GM12878 (cell line): ENCODE measurements around the gene GAK. TPM values are rescaled to one million over a fixed set of nuclear protein-coding genes. Genes with fewer than 3 reads are reported as not detected.

Experiments used
- ATAC-seq: fragments of 200-7000 bp; cut with Tn5 transposase; 3 replicates; pipeline ENCODE4 v1.9.1; 2020; ENCODE audit warnings: mild to moderate bottlenecking, moderate library complexity
- BruUV-seq: library from RNA; stranded (reverse); fragments of 400-500 nt; replicated peaks from 2 replicates; lab custom pipeline; 2021; lab: Mats Ljungman, UMichigan
- CTCF ChIA-PET: fragments of 300-600 bp; sonication (Branson Sonifier 250); formaldehyde crosslinking; extraction: SDS; loops from one replicate; lab custom pipeline; 2021; ENCODE audit warnings: inconsistent platforms; lab: Yijun Ruan, JAX
- POLR2A ChIA-PET: fragments of 350-600 bp; formaldehyde crosslinking; extraction: SDS; loops from one replicate; lab custom pipeline; 2021; ENCODE audit warnings: inconsistent platforms; lab: Charles Lee
- RAD21 ChIA-PET: fragments of 300-600 bp; sonication (Branson Sonifier 250); formaldehyde crosslinking; loops from one replicate; lab custom pipeline; 2023; ENCODE audit warnings: antibody characterized with exemption; ENCODE audit not compliant: unreplicated experiment; lab: Charles Lee
- SMC1A ChIA-PET: fragments of 300-600 bp; sonication (Branson Sonifier 250); formaldehyde crosslinking; loops from one replicate; lab custom pipeline; 2023; ENCODE audit not compliant: unreplicated experiment, uncharacterized antibody; lab: Charles Lee
- DNase-seq: peaks from one replicate; pipeline ENCODE4 v3.0.0-alpha.2; 2011; ENCODE audit warnings: low read depth, low spot score
- FAIRE-seq: peaks from 3 replicates; lab custom pipeline; 2011; peaks lifted over from hg19 to GRCh38; lab: Jason Lieb, UNC
- H2AFZ ChIP-seq: 2 replicates; pipeline ENCODE4 v1.6.0; 2011; ENCODE audit warnings: low read depth, low read length, control low read depth; ENCODE audit not compliant: control insufficient read depth
- H3K27ac ChIP-seq: 2 replicates; pipeline ENCODE4 v1.5.1; 2011; ENCODE audit warnings: control low read depth; ENCODE audit not compliant: control insufficient read depth, insufficient read depth
- H3K27me3 ChIP-seq, 2 experiments: replicated peaks in 1 of 2; 2 replicates each; pipeline versions ENCODE4 v1.6.0 to v1.6.1; 2011; ENCODE audit warnings: low read length in 1 of 2; ENCODE audit not compliant: control insufficient read depth in 2 of 2, insufficient read depth in 2 of 2
- H3K36me3 ChIP-seq, 2 experiments: 2 replicates each; pipeline ENCODE4 v1.5.1; 2011; ENCODE audit warnings: low read length in 1 of 2; ENCODE audit not compliant: control insufficient read depth in 2 of 2, insufficient read depth in 2 of 2
- H3K4me1 ChIP-seq: 2 replicates; pipeline ENCODE4 v1.6.1; 2011; ENCODE audit warnings: mild to moderate bottlenecking, low read length, moderate library complexity, mixed read lengths; ENCODE audit not compliant: control insufficient read depth, insufficient read depth
- H3K4me2 ChIP-seq: 2 replicates; pipeline ENCODE4 v1.6.0; 2011; ENCODE audit warnings: control low read depth; ENCODE audit not compliant: control insufficient read depth, insufficient read depth
- H3K4me3 ChIP-seq: fragments of 200-600 bp; sonication (generic); 2 replicates; pipeline ENCODE4 v1.5.1; 2016
- H3K79me2 ChIP-seq: 2 replicates; pipeline ENCODE4 v1.6.0; 2011; ENCODE audit warnings: low read length; ENCODE audit not compliant: control insufficient read depth, insufficient read depth
- H3K9ac ChIP-seq: 2 replicates; pipeline ENCODE4 v1.8.0; 2011; ENCODE audit warnings: low read length, control low read depth, mixed read lengths; ENCODE audit not compliant: control insufficient read depth, insufficient read depth
- H3K9me3 ChIP-seq: replicated peaks from 3 replicates; pipeline ENCODE4 v1.5.1; 2011; ENCODE audit warnings: mild to moderate bottlenecking, low read length; ENCODE audit not compliant: control insufficient read depth, insufficient read depth
- H4K20me1 ChIP-seq: 2 replicates; pipeline ENCODE4 v1.6.0; 2011; ENCODE audit not compliant: control insufficient read depth, insufficient read depth
- BRCA1 ChIP-seq: IDR thresholded peaks from 2 replicates; pipeline ENCODE4 v1.6.1; 2011; ENCODE audit warnings: low read depth, low read length, improper control_type of control experiment
- CREB1 ChIP-seq: IDR thresholded peaks from 2 replicates; pipeline ENCODE4 v1.6.1; 2012; ENCODE audit warnings: low read depth, mild to moderate bottlenecking, inconsistent platforms
- HDAC2 ChIP-seq: fragments of 200-600 bp; sonication (generic); IDR thresholded peaks from 2 replicates; pipeline ENCODE4 v1.6.1; 2017
- MEF2A ChIP-seq: IDR thresholded peaks from 2 replicates; pipeline ENCODE4 v1.6.1; 2011; ENCODE audit warnings: low read depth, mild to moderate bottlenecking, low read length, moderate library complexity; ENCODE audit not compliant: insufficient read depth
- NRF1 ChIP-seq: conservative IDR thresholded peaks from 2 replicates; pipeline ENCODE4 v1.6.1; 2011; ENCODE audit warnings: mild to moderate bottlenecking, low read depth, low read length, improper control_type of control experiment
- PAX5 ChIP-seq: IDR thresholded peaks from 2 replicates; pipeline ENCODE4 v1.6.1; 2011; ENCODE audit warnings: low read depth, low read length, borderline replicate concordance
- TARDBP ChIP-seq: IDR thresholded peaks from 2 replicates; pipeline ENCODE4 v1.6.1; 2016; ENCODE audit warnings: borderline replicate concordance
- TBL1XR1 ChIP-seq: IDR thresholded peaks from 2 replicates; pipeline ENCODE4 v1.6.1; 2012; ENCODE audit warnings: low read depth, low read length, improper control_type of control experiment
- ZBTB33 ChIP-seq: fragments of 450-650 bp; IDR thresholded peaks from 2 replicates; pipeline ENCODE4 v1.6.1; 2017; ENCODE audit warnings: mild to moderate bottlenecking
- WGBS: methylation state at CpG from one replicate; pipeline ENCODE4 v1.1.6; 2016; ENCODE audit warnings: low lambda C conversion rate; ENCODE audit not compliant: insufficient replicate concordance, insufficient coverage; ENCODE audit errors: missing lambda C conversion rate; 5-methylcytosine and 5-hydroxymethylcytosine counted together
- in situ Hi-C: fragments of 300-500 bp; cut with MboI; formaldehyde crosslinking; loops from 9 replicates; pipeline ENCODE4 v1.14.3; 2018; ENCODE audit warnings: mixed read lengths
- intact Hi-C: fragments of 100-400 bp; cut with micrococcal nuclease; formaldehyde crosslinking; loops from one replicate; pipeline ENCODE4 v1.14.2; 2022; ENCODE audit not compliant: unreplicated experiment
- polyA plus RNA-seq, 11 experiments: library from polyadenylated mRNA; depleted of rRNA in 4 of 11; unstranded in 6 of 11; stranded (reverse) in 5 of 11; fragments of >200 nt; fragmentation: Nextera tagmentation in 4 of 11; fragmentation: Illumina TruSeq in 1 of 11; extraction: Ambion mirVana in 4 of 11; extraction: Trizol in 1 of 11; gene quantifications; 1 replicate in 1 of 11; 2 replicates in 10 of 11; pipeline versions ENCODE4 v1.2.1 to v1.2.3, GENCODE V29; 2011 to 2016; ENCODE audit warnings: inconsistent platforms in 2 of 11, missing spikeins in 2 of 11, low read depth in 1 of 11
- total RNA-seq, 4 experiments: library from RNA; depleted of rRNA in 3 of 4; stranded (reverse); fragments of >200 nt in 3 of 4; fragmentation: Illumina TruSeq in 1 of 4; extraction: Trizol in 1 of 4; gene quantifications; 2 replicates each; pipeline versions ENCODE4 v1.2.1 to v1.2.3, GENCODE V29; 2013 to 2021
- TF ChIP-seq, protein P1 (sequence below): fragments of 450-650 bp; IDR thresholded peaks from 2 replicates; pipeline ENCODE4 v1.6.1; 2018; ENCODE audit warnings: mild to moderate bottlenecking, low read depth, moderate library complexity; ENCODE audit not compliant: partially characterized antibody
- TF ChIP-seq, protein P2 (sequence below): fragments of 450-650 bp; IDR thresholded peaks from 2 replicates; pipeline ENCODE4 v1.6.1; 2017; ENCODE audit warnings: mild to moderate bottlenecking, moderate library complexity
- TF ChIP-seq, protein P3 (sequence below): IDR thresholded peaks from 2 replicates; pipeline ENCODE4 v1.6.1; 2011; ENCODE audit warnings: borderline replicate concordance, low read depth, mild to moderate bottlenecking, moderate library complexity, mixed read lengths, low read length; ENCODE audit not compliant: insufficient read depth; ENCODE audit errors: extremely low read length

GAK gene
- total and polyA plus RNA-seq, 10 of the 15 experiments (the other 5 are each of a cell fraction or from before 2014, with no cell fraction given) = 0.82 to 127 (median 53.8) TPM

- BruUV-seq = no TSS peak
- ChIA-PET RAD21 (no interaction called here), CTCF (no interaction called here), SMC1A (no interaction called here), POLR2A (no interaction called here)
- Histone ChIP-seq H3K4me3 (no peak overlapping the region), H3K4me1 (no peaks in the 10 kb centered on the region), H3K27me3 (no peaks in the 10 kb centered on the region), H4K20me1 (no peaks in the 10 kb centered on the region), H3K4me2 (no peak overlapping the region), H3K9ac (no peak overlapping the region), H3K27ac (no peak overlapping the region), H3K9me3 (no peaks in the 10 kb centered on the region; the same call in 2 of the 3 replicates), H3K36me3 (peaks cover 11 to 51% of the 10 kb centered on the region in 2 experiments), H2AFZ (no peak overlapping the region), H3K79me2 (no peaks in the 10 kb centered on the region; the same call in 1 of the 2 replicates)
- no peak for FAIRE-seq
- no peak for DNase-seq
- intact Hi-C loops (no loop called here), in situ Hi-C loops (no loop called here)
- WGBS = 94% methylated on average over 35 of the region's 35 CpGs
- ATAC-seq = no peak
- TF ChIP-seq BRCA1 (no peak), TARDBP (no peak), NRF1 (no peak), CREB1 (no peak), PAX5 (no peak), TBL1XR1 (no peak), ZBTB33 (no peak), HDAC2 (no peak), MEF2A (no peak)
- TF ChIP-seq, protein P1, sequence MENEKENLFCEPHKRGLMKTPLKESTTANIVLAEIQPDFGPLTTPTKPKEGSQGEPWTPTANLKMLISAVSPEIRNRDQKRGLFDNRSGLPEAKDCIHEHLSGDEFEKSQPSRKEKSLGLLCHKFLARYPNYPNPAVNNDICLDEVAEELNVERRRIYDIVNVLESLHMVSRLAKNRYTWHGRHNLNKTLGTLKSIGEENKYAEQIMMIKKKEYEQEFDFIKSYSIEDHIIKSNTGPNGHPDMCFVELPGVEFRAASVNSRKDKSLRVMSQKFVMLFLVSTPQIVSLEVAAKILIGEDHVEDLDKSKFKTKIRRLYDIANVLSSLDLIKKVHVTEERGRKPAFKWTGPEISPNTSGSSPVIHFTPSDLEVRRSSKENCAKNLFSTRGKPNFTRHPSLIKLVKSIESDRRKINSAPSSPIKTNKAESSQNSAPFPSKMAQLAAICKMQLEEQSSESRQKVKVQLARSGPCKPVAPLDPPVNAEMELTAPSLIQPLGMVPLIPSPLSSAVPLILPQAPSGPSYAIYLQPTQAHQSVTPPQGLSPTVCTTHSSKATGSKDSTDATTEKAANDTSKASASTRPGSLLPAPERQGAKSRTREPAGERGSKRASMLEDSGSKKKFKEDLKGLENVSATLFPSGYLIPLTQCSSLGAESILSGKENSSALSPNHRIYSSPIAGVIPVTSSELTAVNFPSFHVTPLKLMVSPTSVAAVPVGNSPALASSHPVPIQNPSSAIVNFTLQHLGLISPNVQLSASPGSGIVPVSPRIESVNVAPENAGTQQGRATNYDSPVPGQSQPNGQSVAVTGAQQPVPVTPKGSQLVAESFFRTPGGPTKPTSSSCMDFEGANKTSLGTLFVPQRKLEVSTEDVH = no peak
- TF ChIP-seq, protein P2, sequence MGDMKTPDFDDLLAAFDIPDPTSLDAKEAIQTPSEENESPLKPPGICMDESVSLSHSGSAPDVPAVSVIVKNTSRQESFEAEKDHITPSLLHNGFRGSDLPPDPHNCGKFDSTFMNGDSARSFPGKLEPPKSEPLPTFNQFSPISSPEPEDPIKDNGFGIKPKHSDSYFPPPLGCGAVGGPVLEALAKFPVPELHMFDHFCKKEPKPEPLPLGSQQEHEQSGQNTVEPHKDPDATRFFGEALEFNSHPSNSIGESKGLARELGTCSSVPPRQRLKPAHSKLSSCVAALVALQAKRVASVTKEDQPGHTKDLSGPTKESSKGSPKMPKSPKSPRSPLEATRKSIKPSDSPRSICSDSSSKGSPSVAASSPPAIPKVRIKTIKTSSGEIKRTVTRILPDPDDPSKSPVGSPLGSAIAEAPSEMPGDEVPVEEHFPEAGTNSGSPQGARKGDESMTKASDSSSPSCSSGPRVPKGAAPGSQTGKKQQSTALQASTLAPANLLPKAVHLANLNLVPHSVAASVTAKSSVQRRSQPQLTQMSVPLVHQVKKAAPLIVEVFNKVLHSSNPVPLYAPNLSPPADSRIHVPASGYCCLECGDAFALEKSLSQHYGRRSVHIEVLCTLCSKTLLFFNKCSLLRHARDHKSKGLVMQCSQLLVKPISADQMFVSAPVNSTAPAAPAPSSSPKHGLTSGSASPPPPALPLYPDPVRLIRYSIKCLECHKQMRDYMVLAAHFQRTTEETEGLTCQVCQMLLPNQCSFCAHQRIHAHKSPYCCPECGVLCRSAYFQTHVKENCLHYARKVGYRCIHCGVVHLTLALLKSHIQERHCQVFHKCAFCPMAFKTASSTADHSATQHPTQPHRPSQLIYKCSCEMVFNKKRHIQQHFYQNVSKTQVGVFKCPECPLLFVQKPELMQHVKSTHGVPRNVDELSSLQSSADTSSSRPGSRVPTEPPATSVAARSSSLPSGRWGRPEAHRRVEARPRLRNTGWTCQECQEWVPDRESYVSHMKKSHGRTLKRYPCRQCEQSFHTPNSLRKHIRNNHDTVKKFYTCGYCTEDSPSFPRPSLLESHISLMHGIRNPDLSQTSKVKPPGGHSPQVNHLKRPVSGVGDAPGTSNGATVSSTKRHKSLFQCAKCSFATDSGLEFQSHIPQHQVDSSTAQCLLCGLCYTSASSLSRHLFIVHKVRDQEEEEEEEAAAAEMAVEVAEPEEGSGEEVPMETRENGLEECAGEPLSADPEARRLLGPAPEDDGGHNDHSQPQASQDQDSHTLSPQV = no peak
- TF ChIP-seq, protein P3, sequence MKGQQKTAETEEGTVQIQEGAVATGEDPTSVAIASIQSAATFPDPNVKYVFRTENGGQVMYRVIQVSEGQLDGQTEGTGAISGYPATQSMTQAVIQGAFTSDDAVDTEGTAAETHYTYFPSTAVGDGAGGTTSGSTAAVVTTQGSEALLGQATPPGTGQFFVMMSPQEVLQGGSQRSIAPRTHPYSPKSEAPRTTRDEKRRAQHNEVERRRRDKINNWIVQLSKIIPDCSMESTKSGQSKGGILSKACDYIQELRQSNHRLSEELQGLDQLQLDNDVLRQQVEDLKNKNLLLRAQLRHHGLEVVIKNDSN = no peak
Observed at GRCh38 chr4:907691-908425, 24.3 kb downstream of the GAK start.
